PC-9 (cell line): Measurements from ENCODE around the gene GH2.
"Not testable (repeated sequence)": the region's sequence is repeated elsewhere in the genome, so short reads cannot be mapped to it uniquely, and the experiment has no call there.

Experiments
- EZH2 ChIP-seq: fragments of 200-600 bp; sonication (generic); IDR thresholded peaks from 2 replicates; pipeline ENCODE4 v1.8.0; 2017; ENCODE audit warnings: antibody characterized with exemption, low read depth
- TF ChIP-seq, protein P1 (sequence below): fragments of 200-600 bp; sonication (generic); conservative IDR thresholded peaks from 2 replicates; pipeline ENCODE4 v1.6.1; 2017; ENCODE audit warnings: mixed run types, antibody characterized with exemption, mild to moderate bottlenecking, moderate library complexity

- TF ChIP-seq, protein P1, sequence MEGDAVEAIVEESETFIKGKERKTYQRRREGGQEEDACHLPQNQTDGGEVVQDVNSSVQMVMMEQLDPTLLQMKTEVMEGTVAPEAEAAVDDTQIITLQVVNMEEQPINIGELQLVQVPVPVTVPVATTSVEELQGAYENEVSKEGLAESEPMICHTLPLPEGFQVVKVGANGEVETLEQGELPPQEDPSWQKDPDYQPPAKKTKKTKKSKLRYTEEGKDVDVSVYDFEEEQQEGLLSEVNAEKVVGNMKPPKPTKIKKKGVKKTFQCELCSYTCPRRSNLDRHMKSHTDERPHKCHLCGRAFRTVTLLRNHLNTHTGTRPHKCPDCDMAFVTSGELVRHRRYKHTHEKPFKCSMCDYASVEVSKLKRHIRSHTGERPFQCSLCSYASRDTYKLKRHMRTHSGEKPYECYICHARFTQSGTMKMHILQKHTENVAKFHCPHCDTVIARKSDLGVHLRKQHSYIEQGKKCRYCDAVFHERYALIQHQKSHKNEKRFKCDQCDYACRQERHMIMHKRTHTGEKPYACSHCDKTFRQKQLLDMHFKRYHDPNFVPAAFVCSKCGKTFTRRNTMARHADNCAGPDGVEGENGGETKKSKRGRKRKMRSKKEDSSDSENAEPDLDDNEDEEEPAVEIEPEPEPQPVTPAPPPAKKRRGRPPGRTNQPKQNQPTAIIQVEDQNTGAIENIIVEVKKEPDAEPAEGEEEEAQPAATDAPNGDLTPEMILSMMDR, result peak; percentile 64
- not testable (repeated sequence) for TF ChIP-seq EZH2
Observed at GRCh38 chr17:63903787-63904201, 22.1 kb upstream of the GH2 start.
